ENCODE measurements around the gene STAT4.
A peak's percentile ranks its signal among the peaks of the same experiment; 100 is the strongest.

Gene STAT4

GRCh38 chr2:191086706-191087105, 64.1 kb downstream of the STAT4 start:
- no peak for DNase-seq (ENCODE audit: low spot score)
- no peak for FAIRE-seq

DNA sequence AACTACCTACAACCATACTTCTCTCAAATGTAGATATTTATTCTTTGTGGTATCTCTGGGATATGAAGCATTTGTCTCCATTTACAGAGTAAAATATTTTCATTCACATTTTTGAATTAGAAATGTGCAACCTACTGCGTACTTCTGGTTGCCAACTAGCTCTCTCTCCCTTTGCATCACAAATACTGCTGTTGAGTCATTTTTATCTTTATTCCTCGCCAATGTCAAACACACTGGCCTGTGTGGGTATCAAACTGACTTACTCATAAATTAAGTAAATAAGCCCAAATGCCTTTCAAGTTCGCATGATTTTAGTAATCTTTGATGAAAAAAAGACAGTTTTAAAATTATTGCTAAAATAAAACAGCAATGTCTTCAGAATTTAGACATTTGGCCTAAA, 67.3 kb downstream of the STAT4 start:
- DNase-seq (ENCODE audit: low spot score) (no peak), FAIRE-seq (no peak)

DNA sequence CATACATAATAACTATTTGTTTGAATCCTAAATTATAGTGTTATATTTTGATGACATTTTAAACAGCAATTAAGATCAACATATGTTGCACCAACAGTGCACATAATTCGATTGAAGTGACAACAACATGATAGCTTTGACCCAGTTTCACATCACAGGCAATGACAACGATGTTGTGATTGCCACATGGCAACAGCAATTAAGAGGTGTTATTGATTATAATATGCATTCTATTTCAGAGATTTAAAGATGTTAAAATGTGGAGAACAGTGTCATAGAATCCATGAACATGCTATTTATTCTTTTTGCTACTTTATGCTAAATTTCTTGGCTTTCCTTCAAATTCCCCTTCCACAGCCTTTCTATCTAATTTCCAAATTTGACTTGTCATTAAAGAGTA, 68.5 kb downstream of the STAT4 start:
- no peak for FAIRE-seq
- no peak for DNase-seq (ENCODE audit: low spot score)

GRCh38 chr2:191081411-191082155, 69.2 kb downstream of the STAT4 start:
- FAIRE-seq (no peak), DNase-seq (ENCODE audit: low spot score) (no peak)

DNA sequence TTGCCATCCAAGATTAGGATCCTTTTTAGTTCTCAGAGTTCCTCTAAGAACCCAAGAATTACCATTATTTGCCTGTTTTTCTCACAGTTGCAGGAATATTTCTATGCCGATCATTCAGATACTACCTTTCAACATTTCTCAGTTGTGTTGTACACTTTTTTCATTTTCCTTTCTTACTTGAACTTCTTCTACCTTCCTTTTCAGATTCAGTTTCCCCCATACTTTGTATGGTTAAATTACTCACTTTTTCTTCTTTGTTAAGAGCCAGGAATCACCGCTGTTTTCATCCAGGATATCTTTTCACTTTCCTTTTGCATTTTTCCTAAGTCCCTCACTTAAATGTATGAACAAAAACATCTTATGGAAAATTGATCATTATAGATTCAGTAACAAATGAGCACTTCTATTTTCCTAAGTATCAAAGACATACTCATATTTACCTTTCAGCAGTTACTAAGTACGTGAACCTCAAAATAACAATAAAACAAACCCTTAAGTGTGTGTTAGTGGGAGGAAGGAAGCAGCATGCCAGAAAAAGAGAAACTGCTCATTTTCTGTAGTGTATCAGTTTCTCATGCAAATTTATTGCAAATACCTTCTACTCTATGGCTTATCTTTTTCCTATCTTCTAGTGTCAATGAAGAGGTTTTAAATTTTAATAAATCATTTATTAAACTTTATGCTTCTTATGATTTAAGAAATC, 72.5 kb downstream of the STAT4 start:
- no peak for DNase-seq (ENCODE audit: low spot score)
- FAIRE-seq: no peak

- DNase-seq (ENCODE audit: low spot score): no peak
- FAIRE-seq: no peak
These were observed 80.5 kb downstream of the STAT4 start for GRCh38 chr2:191070276-191070675.

DNA sequence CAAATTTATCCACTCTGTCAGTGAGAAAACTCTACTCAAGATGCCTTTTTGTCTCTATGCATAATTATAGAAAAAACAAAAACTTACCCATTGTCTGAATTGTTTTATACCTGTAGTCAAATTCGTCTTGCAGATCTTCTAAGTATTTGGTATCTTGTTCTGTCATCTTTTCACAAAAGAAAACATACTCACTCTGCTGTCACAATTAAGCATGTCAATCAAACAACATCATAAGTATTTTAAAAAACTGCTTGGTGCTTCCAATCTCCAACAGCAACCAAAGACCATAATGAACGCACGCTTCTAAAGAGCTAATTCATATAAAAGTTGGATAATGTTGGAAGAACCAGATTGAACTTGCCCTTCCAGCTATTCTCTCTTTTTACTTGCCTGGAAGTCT, 81.2 kb downstream of the STAT4 start:
- no peak for DNase-seq (ENCODE audit: low spot score)

DNA sequence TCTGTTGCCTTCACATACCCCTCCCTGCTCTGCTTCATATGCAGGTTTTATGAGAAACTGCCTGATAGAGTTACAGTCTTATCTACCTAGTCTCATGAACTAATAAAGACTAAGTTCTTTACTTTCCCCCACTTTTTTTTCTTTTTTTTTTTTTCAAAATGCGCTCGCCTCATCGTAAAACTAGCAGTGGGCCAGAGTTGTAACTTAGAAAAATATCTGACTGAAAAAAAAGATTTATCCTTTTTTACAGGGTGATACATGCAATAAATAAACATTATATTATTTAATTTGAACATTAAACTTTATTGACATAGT, 83.9 kb downstream of the STAT4 start:
- no peak for FAIRE-seq
- no peak for DNase-seq (ENCODE audit: low spot score)

More for the DNA sequence above, 81.2 kb downstream of the STAT4 start:
- no peak for FAIRE-seq

DNA sequence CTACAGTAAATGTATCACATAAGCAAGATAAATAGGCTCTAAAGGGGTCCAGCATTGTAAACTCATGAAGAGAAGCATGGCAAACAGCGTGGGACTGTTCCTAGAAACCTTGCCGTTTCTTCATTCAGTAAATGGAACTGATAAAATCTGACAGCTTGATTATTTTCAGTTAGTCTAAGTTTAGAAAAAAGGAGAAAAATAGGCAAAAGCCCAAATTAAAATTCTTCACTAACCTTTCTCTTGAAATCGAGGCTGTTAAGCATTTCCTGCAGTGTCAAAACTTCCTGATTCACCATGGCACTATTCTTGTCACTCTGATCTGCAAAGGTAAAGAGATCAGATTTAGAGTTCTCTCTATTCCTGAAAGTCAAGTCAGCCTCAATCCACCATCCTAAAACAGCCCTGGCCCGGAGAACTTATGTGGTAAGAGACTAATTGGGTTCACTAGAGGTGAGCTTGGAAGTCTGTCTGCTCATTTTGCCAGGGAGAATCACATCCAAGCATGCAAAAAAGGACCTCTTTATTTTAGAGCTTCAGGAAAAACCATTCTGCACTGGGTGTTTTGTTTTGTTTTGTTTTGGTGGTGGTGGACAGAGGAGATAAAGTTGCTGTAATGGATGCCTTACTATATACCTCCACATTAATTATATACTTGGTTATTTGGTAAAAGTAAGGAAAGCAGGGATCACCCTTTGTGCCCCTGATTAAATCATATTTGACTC, 84.4 kb downstream of the STAT4 start:
- FAIRE-seq (no peak), DNase-seq (ENCODE audit: low spot score) (no peak)

GRCh38 chr2:191065785-191066184, 85.0 kb downstream of the STAT4 start:
- FAIRE-seq: no peak
- DNase-seq (ENCODE audit: low spot score): no peak

DNA sequence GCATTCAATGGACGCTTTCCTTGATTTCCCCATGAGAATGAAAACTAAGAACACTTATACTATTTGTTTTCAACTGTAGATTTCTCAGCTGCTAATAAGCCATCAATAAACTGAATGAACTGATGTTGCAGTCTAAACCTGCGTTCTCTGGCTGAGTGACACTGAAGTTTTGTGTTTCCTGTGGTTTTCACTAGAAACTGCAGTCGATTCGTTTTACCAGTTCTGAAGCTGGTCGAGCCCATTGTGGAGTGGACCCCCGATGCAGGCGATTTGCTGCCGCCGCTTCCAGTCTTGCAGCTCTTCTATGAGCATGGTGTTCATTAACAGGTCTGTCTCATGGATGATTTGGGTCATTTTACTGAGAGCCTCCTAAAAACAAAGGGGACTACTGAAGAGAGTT, 86.2 kb downstream of the STAT4 start:
- FAIRE-seq: no peak

GRCh38 chr2:191063584-191063983, 87.2 kb downstream of the STAT4 start:
- no peak for FAIRE-seq
- no peak for DNase-seq (ENCODE audit: low spot score)

More for the DNA sequence above, 86.2 kb downstream of the STAT4 start:
- DNase-seq (ENCODE audit: low spot score): no peak

GRCh38 chr2:191061381-191061980, 89.3 kb downstream of the STAT4 start:
- FAIRE-seq: no peak

DNA sequence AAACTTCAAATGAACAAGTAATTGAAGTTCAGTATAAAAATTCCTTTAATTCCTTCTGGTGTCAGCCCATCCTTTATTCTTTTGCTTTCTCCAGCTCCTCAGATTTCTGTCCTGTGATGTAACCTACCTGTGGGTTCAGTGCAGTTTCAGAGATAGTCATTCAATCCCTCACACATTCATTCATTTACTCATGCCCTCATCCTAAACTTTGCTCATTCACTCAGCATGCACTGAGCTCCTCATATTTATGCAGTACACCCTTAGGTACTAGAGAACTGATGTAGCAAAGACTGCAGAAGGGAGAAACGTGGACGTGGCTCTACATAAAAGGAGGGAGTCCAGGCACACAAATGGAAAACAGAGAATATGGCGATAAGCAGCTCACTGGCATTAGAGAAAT, 91.5 kb downstream of the STAT4 start:
- DNase-seq (ENCODE audit: low spot score) (no peak), FAIRE-seq (no peak)

More at GRCh38 chr2:191061381-191061980, 89.3 kb downstream of the STAT4 start:
- DNase-seq (ENCODE audit: low spot score): no peak

- FAIRE-seq: no peak
- DNase-seq (ENCODE audit: low spot score): no peak
These were observed 94.6 kb downstream of the STAT4 start for GRCh38 chr2:191056228-191056627.

DNA sequence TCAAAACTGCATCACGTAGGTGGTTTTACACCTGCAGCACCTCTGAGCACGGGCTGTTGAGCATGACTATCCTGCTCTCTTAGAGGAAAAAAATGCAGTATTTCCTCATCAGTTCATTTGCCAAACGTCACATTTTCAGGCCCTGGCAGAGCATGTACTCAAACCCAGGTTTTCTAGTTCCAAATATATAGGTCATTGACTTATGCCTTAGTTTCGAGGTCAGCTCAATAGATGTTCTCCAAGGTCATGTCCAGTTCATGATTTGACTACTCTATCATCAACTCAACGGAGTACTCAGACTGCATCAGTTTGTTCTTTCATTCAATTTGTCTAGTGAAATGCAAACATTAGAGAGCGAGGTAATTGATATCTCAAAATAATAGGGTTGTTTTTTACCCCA, 97.5 kb downstream of the STAT4 start:
- FAIRE-seq (no peak), DNase-seq (ENCODE audit: low spot score) (no peak)

- DNase-seq (ENCODE audit: low spot score) (peak; percentile 48), FAIRE-seq (no peak)
These were observed 98.7 kb downstream of the STAT4 start for GRCh38 chr2:191051825-191052778.

DNA sequence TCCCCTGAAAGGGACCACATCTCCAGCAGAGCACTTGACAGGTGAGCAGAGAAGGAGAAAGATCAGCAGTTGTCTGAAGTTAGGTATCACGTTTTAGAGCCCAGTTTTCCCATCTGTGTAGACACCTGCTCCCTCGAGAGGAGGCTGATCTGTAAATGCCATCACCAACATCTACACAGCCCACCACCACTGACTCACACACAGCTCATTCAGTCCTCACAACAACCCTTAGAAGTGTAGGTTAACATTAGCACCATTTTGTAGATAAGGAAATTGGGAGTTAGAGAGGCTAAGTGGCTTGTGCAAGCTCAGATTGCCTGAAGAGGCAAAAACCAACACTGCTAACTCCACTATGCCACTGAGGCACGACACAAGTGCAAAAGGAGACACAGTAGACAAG, 99.6 kb downstream of the STAT4 start:
- DNase-seq (ENCODE audit: low spot score): no peak
- FAIRE-seq: no peak

DNA sequence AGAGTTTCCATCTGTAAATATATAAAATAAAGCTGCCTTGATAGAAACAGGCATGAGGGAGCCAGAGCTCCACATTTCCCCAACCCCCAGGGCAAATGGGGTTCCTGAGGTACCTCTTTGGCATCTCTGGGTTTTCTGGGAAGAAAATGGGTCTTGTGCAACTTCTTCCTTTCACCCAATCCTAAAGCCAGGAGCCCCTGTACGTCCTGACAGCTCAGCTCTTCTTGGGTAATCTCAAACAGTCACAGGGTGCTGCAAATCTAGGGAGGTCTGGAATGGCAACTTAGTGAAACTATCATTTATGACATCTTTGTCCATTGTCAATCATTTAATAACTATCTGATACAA, 100.2 kb downstream of the STAT4 start:
- FAIRE-seq (no peak), DNase-seq (ENCODE audit: low spot score) (no peak)

DNA sequence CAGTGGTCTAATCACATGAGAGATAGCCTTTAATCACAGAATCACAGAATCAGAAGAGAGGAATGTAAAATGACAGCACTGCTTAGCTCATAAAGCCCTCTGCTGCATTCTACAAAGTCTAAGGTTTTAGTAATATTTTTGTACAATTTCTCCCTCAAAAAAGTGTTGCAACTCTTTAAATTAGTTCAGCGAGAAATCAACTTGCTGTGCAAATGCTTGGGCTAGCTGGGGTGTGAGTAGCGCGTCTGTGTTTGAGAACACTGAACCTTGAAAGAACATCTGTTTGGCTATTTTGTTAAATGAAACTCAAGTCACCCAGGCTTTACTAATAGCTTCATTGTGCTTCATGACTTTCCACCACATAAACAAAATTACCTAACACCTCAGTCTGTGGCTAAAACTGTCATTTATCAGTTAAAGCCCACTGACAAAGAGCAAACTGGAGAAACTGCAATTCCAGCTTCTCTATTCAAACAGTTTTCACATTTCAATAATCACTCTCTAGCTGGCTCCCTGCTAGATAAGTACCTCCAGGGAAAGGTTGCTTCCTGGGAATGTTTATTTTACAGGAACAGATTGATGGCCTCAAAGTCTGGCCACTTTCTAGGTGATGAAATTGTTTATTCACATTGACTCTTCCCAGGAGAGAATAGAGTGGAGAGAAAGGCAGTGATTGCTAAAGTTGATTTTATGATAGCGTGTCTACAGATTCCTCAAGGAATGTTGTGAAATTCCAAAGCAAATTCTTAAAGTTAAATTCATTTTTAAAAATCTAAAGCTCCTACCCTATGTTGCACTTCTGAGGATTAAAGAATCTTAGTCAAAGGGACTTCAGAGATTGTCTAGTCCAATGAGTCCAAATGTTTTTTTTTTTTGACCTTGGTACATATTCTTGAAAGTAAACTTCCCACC, 100.8 kb downstream of the STAT4 start:
- DNase-seq (ENCODE audit: low spot score): no peak
- no peak for FAIRE-seq

All from urothelium cell line (cell line).